Stimulated activated naive CD8-positive, alpha-beta T cell treated with anti-CD3 and anti-CD28 coated beads, Interleukin-15, amount 100 ng/mL, for 72 hours (primary cell): ENCODE measurements around the gene METTL24.

Experiments
- ATAC-seq: fragments of 150-1000 bp; cut with Tn5 transposase; 2 replicates; pipeline ENCODE4 v1.10.0; 2021; ENCODE audit warnings: mild to moderate bottlenecking, moderate library complexity
- DNase-seq, 2 donors: peaks; one replicate each; pipeline ENCODE4 v3.0.0; 2021 to 2022
- H3K27ac Mint-ChIP-seq, 2 donors: one replicate each; pipeline ENCODE4 v1.8.0; 2022; ENCODE audit warnings: mild to moderate bottlenecking in 2 of 2, mixed read lengths in 2 of 2, moderate library complexity in 2 of 2
- H3K27me3 Mint-ChIP-seq: one replicate; pipeline ENCODE4 v1.8.0; 2022; ENCODE audit warnings: mixed read lengths
- H3K4me1 Mint-ChIP-seq: one replicate; pipeline ENCODE4 v1.8.0; 2022; ENCODE audit warnings: mild to moderate bottlenecking, mixed read lengths
- H3K4me3 Mint-ChIP-seq, 2 donors: one replicate each; pipeline ENCODE4 v1.8.0; 2022; ENCODE audit warnings: mild to moderate bottlenecking in 2 of 2, mixed read lengths in 2 of 2, moderate library complexity in 1 of 2
- H3K9me3 Mint-ChIP-seq, 2 donors: one replicate each; pipeline ENCODE4 v1.8.0; 2022; ENCODE audit warnings: mixed read lengths in 2 of 2

The METTL24 gene

DNA sequence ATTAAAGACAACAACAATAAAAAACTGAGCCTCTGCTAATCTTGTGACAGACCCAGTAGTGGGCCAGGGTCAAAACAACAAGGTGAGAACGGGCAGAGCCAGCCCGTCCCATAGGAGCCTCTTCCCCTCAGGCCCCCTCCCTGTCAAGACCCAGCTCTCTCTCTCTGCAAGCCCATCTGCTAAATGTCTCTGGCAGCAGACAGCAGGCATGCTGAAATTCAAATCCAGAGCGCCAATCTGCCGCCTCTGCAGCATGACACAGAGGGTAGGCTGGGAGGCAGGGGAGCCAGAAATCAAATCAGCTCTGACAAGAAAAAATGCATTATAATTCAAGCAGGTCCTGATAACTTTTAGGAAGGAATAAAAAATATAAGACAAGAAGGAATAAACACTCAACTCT is 26.3 kb downstream of the METTL24 start:
- Mint-ChIP-seq H3K4me3 (no peak overlapping the region), H3K4me1 (peaks cover 13% of the 10 kb centered on the region), H3K27ac (no peak overlapping the region), H3K27me3 (no peaks in the 10 kb centered on the region), H3K9me3 (no peaks in the 10 kb centered on the region)
- ATAC-seq, result no peak
- no peak for DNase-seq

DNA sequence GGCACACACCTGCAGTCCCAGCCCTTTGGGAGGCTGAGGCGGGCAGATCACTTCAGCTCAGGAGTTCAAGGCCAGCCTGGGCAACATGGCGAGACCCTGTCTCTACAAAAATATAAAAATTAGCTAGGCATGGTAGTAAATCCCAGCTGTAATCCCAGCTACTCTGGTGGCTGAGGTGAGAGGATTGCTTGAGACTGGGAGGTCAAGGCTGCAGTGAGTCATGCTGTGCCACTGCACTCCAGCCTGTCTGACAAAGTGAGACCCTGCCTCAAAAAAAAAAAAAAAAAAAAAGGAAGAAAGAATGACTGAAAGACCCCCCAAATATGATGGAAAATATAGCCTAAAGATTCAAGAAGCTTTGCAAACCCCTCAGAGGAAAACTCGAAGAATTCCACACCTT is 26.8 kb downstream of the METTL24 start:
- Mint-ChIP-seq H3K4me1 (peaks cover 13% of the 10 kb centered on the region), H3K27ac (peak overlapping the region in 1 of 2 donors; percentile 14), H3K27me3 (no peaks in the 10 kb centered on the region), H3K9me3 (no peaks in the 10 kb centered on the region), H3K4me3 (no peak overlapping the region)
- DNase-seq, result no peak
- ATAC-seq, result no peak

DNA sequence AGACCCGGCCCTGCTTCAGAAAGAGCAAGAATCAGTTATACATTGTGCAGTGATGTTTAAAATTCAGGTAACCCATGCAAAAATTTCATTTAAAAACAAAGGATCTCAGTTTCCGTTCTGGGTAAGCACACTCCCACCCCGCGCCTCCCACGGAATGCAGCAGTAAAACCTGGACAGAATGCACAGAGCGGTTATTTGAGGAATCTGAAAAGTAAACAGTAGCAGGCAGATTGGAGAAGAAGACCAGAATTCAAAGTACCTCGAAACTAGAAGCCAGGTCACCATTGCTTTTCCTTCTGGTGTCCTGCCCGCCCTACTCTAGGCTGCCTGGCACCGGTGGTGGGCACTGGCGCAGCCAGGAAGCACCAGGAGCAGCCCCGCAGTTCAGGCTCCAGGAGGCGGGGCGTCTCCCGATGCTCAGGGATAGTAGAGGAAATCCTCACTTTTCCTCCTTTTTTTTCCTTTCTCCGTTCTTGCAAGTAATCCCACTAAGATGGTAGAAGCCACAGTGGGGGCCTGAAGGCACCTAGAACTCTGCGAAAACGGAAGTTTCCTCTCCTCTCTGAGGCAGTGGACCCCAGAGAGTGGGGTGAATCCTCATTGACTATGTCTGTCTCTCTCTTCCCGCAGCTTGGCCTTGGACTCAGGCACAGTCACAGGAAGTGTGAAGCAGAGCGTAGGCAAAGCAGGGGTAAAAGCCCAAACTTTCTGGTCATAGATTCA is 28.3 kb downstream of the METTL24 start:
- H3K27me3 Mint-ChIP-seq, result no peaks in the 10 kb centered on the region
- H3K27ac Mint-ChIP-seq, result no peak overlapping the region
- ATAC-seq, result no peak
- no peak for DNase-seq
- no peak overlapping the region for H3K4me3 Mint-ChIP-seq
- peaks cover 13% of the 10 kb centered on the region for H3K4me1 Mint-ChIP-seq
- no peaks in the 10 kb centered on the region for H3K9me3 Mint-ChIP-seq

DNA sequence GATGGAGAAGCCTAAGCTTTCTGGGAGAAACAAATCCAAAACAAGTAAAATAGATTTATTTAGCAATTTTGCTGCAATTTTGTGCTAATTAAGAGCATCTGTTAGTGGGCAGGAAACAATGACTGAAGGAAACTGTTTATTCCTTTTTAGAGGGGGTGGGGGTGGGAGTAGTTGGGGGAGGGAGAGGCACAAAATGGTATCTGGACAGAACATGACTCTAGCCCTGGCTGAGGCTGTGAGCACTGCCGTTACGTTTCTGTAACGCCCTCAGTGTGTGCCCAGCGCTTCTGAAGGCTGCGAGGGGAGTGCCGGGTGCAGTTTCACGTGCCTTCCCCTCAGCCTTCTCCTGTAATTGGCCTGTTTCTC is 28.8 kb downstream of the METTL24 start:
- no peak overlapping the region for H3K4me3 Mint-ChIP-seq
- no peak overlapping the region for H3K27ac Mint-ChIP-seq
- no peaks in the 10 kb centered on the region for H3K27me3 Mint-ChIP-seq
- DNase-seq, result no peak
- no peak for ATAC-seq
- peaks cover 11% of the 10 kb centered on the region for H3K4me1 Mint-ChIP-seq
- no peaks in the 10 kb centered on the region for H3K9me3 Mint-ChIP-seq

DNA sequence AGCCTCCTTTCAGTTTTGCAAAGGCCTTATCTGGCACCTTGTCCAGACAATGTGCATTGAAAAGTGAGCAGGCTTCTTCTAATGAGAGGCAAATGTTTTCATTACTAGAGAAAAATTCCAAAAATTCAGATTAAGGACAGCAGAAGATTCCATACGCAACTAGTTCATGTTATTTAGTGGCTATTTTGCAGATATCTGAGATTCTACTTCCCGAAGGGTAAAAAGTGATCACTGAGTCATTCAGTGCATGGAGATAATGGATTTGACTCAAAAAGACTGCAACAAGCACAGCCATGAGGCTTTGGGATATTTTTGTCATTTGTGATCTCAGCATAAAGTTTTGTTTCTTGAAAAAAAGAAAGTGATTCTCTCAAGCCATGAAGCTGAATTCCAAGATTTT is 29.9 kb downstream of the METTL24 start:
- no peak for ATAC-seq
- H3K4me3 Mint-ChIP-seq, result no peak overlapping the region
- H3K27ac Mint-ChIP-seq, result no peak overlapping the region
- DNase-seq, result no peak
- no peaks in the 10 kb centered on the region for H3K9me3 Mint-ChIP-seq
- no peaks in the 10 kb centered on the region for H3K27me3 Mint-ChIP-seq
- H3K4me1 Mint-ChIP-seq, result peaks cover 6% of the 10 kb centered on the region

DNA sequence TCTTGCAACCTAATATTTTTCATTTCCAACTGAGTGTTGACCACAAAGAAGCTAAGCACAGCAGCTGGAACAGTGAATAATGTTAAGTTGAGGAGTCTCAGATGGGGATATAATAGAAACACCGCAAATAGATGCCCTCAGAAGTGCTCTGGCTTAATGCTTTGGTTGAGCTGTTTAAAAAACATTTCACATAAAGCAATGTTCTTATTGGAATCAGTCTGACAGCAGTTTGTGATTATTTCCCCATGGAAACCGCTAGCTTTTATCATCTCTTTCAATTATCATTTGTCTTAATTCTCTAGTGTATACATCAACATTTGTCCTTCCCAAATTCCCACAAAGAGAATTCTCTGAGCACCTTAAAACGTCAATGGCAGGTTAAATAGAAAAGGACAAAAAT is 30.8 kb downstream of the METTL24 start:
- H3K27me3 Mint-ChIP-seq, result no peaks in the 10 kb centered on the region
- H3K27ac Mint-ChIP-seq, result no peak overlapping the region
- no peak for DNase-seq

DNA sequence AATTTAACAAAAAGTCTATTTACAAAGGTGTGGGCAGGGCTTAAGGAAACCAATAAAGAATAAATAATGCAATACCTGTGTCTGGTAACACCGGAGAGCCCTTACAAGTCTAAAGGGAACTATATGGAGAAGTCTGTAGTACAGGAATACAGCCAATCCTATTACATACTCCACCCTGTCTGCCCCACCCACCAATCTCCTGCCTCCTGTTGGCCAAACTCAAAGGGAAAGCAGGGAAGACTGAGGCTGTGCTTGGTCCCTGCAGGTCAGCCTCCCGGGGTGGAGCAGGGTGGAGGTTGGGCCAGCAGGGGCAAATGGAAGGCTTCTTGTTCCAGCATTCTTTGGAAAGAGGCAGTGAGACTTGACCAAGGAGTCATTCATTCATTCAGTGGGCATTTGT is 31.5 kb downstream of the METTL24 start:
- H3K27ac Mint-ChIP-seq, result no peak overlapping the region
- H3K9me3 Mint-ChIP-seq, result no peaks in the 10 kb centered on the region
- DNase-seq, result no peak
- H3K4me1 Mint-ChIP-seq, result no peaks in the 10 kb centered on the region
- H3K27me3 Mint-ChIP-seq, result no peaks in the 10 kb centered on the region
- ATAC-seq, result no peak
- H3K4me3 Mint-ChIP-seq, result no peak overlapping the region

More for the DNA sequence above, 30.8 kb downstream of the METTL24 start:
- Mint-ChIP-seq H3K4me1 (no peaks in the 10 kb centered on the region), H3K4me3 (no peak overlapping the region), H3K9me3 (no peaks in the 10 kb centered on the region)
- no peak for ATAC-seq

DNA sequence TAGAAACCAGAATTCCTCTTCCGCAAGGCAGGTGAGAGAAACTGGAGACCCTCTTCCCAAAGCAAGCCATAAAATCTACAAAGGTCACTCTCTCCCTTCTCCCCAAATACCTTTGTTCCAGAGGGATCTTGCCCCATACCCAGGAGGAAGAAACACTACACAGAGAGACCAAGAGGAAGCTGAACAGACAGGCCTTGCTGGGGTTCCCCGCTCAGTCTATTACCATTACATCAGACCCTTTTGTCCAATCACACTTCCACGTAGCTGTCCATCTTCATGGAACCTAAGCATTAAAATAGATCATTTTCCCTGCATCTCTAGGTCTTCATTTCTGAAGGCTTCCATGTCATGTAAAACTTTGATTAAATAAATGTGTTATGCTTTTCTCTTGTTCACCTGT is 32.1 kb downstream of the METTL24 start:
- ATAC-seq (no peak), DNase-seq (no peak)
- Mint-ChIP-seq H3K4me1 (no peaks in the 10 kb centered on the region), H3K27me3 (no peaks in the 10 kb centered on the region), H3K4me3 (no peak overlapping the region), H3K27ac (no peak overlapping the region), H3K9me3 (no peaks in the 10 kb centered on the region)

DNA sequence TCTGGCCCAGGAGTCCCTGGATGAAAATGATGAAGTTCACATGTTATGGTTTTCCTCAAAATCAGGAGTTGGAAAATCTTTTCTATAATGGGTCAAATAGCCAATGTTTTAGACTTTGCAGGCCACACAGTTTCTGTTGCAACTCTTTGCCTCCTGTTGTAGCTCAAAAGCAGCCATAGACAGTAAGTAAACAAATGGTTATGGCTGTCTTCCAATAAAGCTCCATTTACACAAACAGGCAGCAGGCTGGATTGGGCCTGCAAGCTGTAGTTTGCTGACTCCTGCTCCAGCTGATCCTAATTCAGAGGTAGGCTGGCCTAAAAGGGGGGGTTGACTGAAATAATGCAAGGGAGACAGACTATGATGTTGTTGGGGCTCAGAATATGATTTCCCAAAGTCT is 33.0 kb downstream of the METTL24 start:
- H3K4me3 Mint-ChIP-seq, result no peak overlapping the region

DNA sequence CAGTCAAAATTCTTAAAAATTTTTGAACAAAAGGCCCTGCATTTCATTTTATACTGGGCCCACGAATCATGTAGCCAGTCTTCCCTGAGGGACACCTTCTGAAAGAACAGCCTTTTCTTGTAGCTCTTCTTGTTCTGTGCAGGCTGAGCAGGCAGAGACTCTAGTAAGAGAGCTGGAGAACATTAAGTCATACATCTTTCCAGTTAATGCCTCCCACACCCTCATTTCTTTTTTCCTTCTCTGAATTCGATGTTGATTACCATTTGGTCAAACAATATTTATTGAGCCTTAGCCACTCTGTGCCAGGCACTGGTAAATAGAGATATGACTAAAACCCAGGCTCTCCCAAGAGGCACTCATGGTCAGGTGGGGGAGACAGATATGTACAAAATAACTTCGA is 33.6 kb downstream of the METTL24 start:
- DNase-seq (no peak), ATAC-seq (no peak)
- no peaks in the 10 kb centered on the region for H3K4me1 Mint-ChIP-seq
- no peak overlapping the region for H3K4me3 Mint-ChIP-seq
- no peaks in the 10 kb centered on the region for H3K27me3 Mint-ChIP-seq
- no peaks in the 10 kb centered on the region for H3K9me3 Mint-ChIP-seq
- no peak overlapping the region for H3K27ac Mint-ChIP-seq

More for the DNA sequence above, 33.0 kb downstream of the METTL24 start:
- DNase-seq (no peak), ATAC-seq (no peak)
- H3K27ac Mint-ChIP-seq, result peak overlapping the region in 1 of 2 donors; percentile 60
- no peaks in the 10 kb centered on the region for H3K4me1 Mint-ChIP-seq
- H3K27me3 Mint-ChIP-seq, result no peaks in the 10 kb centered on the region
- H3K9me3 Mint-ChIP-seq, result no peaks in the 10 kb centered on the region

DNA sequence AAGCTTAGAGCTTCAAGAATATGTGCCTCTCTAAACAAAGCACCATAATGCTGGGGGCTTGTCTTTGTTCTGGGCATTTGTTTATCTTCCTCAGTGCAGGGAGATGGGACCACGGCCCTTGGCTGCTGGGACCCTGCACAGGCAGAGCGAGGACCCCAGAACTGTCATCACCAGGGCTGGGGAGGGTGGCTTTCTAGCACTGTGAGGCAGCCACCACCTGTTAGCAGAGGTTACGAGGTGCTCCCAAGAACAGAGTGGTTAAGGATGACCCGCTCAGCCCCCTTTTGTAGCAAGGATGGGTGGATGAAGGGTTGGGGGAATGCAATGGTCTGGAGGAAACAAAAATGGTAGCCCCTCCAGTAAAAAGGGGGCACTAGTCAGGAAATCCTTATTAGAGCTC is 34.9 kb downstream of the METTL24 start:
- Mint-ChIP-seq H3K4me3 (no peak overlapping the region), H3K9me3 (no peaks in the 10 kb centered on the region), H3K27ac (no peak overlapping the region), H3K4me1 (no peaks in the 10 kb centered on the region), H3K27me3 (no peaks in the 10 kb centered on the region)
- ATAC-seq (no peak), DNase-seq (no peak)

DNA sequence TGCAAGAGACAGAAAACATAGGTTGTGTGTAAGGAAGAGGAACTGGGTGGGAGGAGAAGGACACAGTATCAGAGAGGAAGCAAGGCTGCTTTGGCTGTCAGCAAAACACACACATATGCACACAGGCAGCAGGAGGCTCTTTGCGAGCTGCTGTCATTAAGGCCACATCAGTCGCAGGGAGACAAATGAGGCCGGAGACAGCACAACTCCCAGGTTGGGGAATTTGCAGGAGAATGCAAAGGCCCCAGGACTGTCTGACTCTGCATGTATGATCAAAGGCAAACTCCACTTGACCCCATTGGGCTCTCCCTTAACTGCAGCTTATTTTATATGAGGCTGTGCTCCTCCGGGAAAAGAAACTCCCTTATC is 35.3 kb downstream of the METTL24 start:
- no peak for ATAC-seq
- Mint-ChIP-seq H3K9me3 (no peaks in the 10 kb centered on the region), H3K4me3 (no peak overlapping the region), H3K27ac (no peak overlapping the region), H3K4me1 (no peaks in the 10 kb centered on the region), H3K27me3 (no peaks in the 10 kb centered on the region)
- no peak for DNase-seq

DNA sequence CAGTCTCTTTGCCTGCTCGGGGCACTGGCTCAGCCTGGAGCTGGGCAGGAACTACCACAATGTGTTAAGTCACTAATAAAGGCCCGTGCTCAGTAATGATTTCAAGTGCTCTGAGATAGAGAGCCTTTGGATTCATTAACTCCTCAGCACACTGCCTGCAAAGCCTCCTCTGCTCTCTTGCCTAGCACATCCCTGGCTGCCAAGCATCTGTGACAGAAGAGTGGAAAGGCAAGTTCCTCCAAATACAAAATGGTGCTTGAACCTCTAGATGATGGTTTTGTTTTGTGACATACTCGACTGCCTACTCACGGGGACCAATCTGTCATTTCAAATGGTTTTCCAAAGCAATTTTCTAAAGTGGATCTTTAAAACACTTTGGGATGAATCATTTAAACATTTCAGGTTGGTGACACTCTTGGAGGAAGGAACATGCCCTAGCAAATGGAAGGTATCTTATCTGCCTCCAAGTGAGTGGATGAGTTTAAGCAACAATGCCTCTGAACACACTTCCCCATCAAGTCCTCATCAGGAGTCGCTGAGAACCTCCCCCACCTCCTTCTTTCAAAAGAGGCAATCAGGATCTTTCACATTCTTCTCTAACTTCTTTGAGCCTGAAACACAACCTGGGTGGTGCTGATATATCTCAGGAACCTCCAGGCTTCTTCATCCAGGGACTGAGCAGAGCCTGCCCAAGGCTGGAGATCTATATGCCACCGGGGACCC is 35.8 kb downstream of the METTL24 start:
- Mint-ChIP-seq H3K9me3 (no peaks in the 10 kb centered on the region), H3K4me1 (no peaks in the 10 kb centered on the region), H3K4me3 (no peak overlapping the region), H3K27me3 (no peaks in the 10 kb centered on the region), H3K27ac (no peak overlapping the region)
- ATAC-seq (no peak), DNase-seq (no peak)

DNA sequence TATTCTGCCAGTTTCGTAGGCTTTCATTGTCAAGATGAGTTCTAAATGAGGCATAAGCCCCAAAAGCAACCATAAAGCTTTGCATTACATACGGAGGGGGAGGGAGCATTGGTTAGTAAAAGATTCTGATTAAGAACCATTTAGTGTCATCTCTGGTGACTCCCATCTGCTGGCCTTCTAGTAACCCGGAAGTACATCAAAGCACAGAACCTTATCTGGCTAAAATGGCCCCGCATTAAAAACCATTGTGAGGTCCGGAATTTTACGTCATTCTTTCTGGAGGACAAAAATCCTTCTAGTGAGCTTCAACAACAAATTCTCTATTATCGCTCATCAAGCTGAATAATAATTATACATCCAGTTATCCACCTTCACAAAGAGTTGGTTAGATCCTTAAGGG is 37.8 kb downstream of the METTL24 start:
- ATAC-seq (no peak), DNase-seq (no peak)
- no peak overlapping the region for H3K4me3 Mint-ChIP-seq
- H3K9me3 Mint-ChIP-seq, result no peaks in the 10 kb centered on the region
- no peaks in the 10 kb centered on the region for H3K4me1 Mint-ChIP-seq
- no peak overlapping the region for H3K27ac Mint-ChIP-seq
- no peaks in the 10 kb centered on the region for H3K27me3 Mint-ChIP-seq

DNA sequence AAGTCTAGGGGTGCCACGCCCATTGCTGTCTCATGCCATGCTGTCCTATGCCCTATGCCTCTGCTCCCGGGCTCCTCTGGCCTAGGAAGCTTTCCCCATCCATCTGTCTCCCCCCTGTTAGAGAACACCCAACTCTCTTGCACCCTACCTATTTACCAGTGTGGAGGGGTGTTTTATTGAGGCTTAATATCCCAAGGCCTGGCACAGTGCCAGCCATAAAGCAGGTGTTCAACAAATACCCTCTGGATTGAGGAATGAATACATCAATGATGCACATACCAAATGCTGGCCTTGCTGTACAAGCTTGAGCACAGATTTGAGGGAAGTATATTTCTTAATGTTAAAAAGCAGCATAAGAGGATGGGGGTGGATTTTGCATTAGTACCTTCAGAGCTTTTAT is 38.3 kb downstream of the METTL24 start:
- Mint-ChIP-seq H3K27ac (no peak overlapping the region), H3K4me1 (no peaks in the 10 kb centered on the region), H3K27me3 (no peaks in the 10 kb centered on the region), H3K9me3 (no peaks in the 10 kb centered on the region), H3K4me3 (no peak overlapping the region)
- ATAC-seq (no peak), DNase-seq (no peak)

DNA sequence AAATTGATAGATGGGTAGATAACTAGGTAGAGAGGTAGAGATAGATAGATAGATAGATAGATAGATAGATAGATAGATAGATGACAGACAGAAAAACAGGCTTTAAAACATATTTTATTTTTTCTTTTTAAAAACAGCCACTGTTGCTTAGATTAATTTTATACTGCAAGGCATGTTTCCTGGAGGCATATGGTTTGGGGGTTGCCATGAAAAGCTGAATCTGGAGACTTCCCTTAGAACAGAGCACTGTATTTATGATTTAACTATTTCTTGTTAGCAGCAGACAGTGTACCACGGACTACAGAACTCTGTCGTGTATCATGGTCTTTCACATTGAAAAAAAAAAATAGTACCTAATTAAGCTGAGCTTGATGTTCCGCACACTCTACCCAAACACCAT is 38.8 kb downstream of the METTL24 start:
- ATAC-seq (no peak), DNase-seq (no peak)
- H3K27me3 Mint-ChIP-seq, result no peaks in the 10 kb centered on the region
- no peak overlapping the region for H3K4me3 Mint-ChIP-seq
- no peaks in the 10 kb centered on the region for H3K9me3 Mint-ChIP-seq
- H3K4me1 Mint-ChIP-seq, result no peaks in the 10 kb centered on the region
- H3K27ac Mint-ChIP-seq, result no peak overlapping the region

DNA sequence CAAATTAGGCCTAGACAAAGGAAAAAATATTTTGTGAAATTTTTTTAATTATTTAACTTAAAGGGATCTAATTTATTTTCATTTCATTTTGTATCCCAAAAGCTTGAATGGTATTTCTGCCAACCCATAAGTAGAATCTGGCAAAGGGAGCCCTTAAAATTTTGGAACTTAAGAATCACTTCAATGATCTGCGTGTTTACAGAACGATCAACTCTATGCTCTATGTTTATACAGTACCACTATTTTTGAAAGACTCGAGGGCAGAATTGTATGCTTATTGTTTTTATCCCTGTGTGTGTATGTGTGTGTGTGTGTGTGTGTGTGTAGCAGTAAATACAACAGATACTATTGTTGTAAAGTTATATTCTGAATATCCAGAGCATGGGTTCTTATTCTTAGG is 39.2 kb downstream of the METTL24 start:
- no peaks in the 10 kb centered on the region for H3K4me1 Mint-ChIP-seq
- DNase-seq (no peak), ATAC-seq (no peak)
- H3K27ac Mint-ChIP-seq, result no peak overlapping the region
- no peak overlapping the region for H3K4me3 Mint-ChIP-seq
- no peaks in the 10 kb centered on the region for H3K9me3 Mint-ChIP-seq
- no peaks in the 10 kb centered on the region for H3K27me3 Mint-ChIP-seq
